ENCODE data around the gene CNTNAP5. TPM values are rescaled to one million over a fixed set of nuclear protein-coding genes. Genes with fewer than 3 reads are reported as not detected.

The CNTNAP5 gene
- total and polyA plus RNA-seq, 2 of the 13 experiments (the other 11 are each of a cell fraction or from before 2014, with no cell fraction given), result not detected

DNA sequence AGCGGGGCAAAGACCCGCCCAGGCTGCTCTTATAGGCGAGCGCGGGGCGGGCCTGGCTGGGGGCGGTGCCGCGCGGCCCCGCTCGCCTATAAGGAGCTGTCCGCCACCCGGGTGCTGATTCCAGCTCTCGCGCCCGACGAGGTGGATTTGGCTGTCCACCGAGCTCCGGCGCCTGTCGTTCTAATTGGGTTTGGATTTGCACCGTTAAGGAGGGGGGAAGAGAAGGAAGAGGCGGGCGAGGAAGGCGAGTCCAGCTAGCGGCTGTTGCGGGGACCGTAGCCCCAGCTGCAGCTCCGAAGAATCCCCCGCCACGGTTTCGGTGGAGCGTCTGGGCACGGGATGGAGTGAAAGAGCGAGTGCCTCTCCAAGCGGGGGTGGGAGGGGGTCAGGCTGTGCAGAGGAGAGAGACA, at the start of gene CNTNAP5 (continued):
- TF ChIP-seq, protein P1, sequence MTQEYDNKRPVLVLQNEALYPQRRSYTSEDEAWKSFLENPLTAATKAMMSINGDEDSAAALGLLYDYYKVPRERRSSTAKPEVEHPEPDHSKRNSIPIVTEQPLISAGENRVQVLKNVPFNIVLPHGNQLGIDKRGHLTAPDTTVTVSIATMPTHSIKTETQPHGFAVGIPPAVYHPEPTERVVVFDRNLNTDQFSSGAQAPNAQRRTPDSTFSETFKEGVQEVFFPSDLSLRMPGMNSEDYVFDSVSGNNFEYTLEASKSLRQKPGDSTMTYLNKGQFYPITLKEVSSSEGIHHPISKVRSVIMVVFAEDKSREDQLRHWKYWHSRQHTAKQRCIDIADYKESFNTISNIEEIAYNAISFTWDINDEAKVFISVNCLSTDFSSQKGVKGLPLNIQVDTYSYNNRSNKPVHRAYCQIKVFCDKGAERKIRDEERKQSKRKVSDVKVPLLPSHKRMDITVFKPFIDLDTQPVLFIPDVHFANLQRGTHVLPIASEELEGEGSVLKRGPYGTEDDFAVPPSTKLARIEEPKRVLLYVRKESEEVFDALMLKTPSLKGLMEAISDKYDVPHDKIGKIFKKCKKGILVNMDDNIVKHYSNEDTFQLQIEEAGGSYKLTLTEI (CRISPR knock-in tag; conservative IDR thresholded peaks at IDR 0.05), result no peak
- TF ChIP-seq ISL2 (CRISPR knock-in tag; IDR thresholded peaks at IDR 0.05) (no peak), ZNF138 (CRISPR knock-in tag; IDR thresholded peaks at IDR 0.05; ENCODE audit: low read depth) (no peak), KDM5A (IDR thresholded peaks at IDR 0.05; ENCODE audit: borderline replicate concordance, low read length) (no peak), TBX3 (IDR thresholded peaks at IDR 0.05; ENCODE audit: borderline replicate concordance) (no peak), KLF9 (CRISPR knock-in tag; IDR thresholded peaks at IDR 0.05; ENCODE audit: low read depth) (no peak), ETV6 (CRISPR knock-in tag; conservative IDR thresholded peaks at IDR 0.05) (peak; percentile 70; the same call in 1 of the 2 replicates), ONECUT2 (CRISPR knock-in tag; IDR thresholded peaks at IDR 0.05) (no peak), ZNF383 (CRISPR knock-in tag; IDR thresholded peaks at IDR 0.05; ENCODE audit: borderline replicate concordance) (no peak), ZNF546 (CRISPR knock-in tag; conservative IDR thresholded peaks at IDR 0.05) (no peak), ZNF703 (CRISPR knock-in tag; IDR thresholded peaks at IDR 0.05; ENCODE audit: borderline replicate concordance) (no peak), MIER2 (CRISPR knock-in tag; IDR thresholded peaks at IDR 0.05) (peak; percentile 96), ZNF747 (CRISPR knock-in tag; IDR thresholded peaks at IDR 0.05; ENCODE audit: borderline replicate concordance) (no peak), ZNF335 (CRISPR knock-in tag; IDR thresholded peaks at IDR 0.05) (no peak), CHD2 (IDR thresholded peaks at IDR 0.05; ENCODE audit: low read depth, low read length) (no peak)
- TF ChIP-seq, protein P2, sequence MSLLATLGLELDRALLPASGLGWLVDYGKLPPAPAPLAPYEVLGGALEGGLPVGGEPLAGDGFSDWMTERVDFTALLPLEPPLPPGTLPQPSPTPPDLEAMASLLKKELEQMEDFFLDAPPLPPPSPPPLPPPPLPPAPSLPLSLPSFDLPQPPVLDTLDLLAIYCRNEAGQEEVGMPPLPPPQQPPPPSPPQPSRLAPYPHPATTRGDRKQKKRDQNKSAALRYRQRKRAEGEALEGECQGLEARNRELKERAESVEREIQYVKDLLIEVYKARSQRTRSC (CRISPR knock-in tag; IDR thresholded peaks at IDR 0.05; ENCODE audit: low read depth), result no peak
- TF ChIP-seq, protein P3, sequence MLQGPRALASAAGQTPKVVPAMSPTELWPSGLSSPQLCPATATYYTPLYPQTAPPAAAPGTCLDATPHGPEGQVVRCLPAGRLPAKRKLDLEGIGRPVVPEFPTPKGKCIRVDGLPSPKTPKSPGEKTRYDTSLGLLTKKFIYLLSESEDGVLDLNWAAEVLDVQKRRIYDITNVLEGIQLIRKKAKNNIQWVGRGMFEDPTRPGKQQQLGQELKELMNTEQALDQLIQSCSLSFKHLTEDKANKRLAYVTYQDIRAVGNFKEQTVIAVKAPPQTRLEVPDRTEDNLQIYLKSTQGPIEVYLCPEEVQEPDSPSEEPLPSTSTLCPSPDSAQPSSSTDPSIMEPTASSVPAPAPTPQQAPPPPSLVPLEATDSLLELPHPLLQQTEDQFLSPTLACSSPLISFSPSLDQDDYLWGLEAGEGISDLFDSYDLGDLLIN (CRISPR knock-in tag; IDR thresholded peaks at IDR 0.05; ENCODE audit: borderline replicate concordance), result no peak
- TF ChIP-seq, protein P4, sequence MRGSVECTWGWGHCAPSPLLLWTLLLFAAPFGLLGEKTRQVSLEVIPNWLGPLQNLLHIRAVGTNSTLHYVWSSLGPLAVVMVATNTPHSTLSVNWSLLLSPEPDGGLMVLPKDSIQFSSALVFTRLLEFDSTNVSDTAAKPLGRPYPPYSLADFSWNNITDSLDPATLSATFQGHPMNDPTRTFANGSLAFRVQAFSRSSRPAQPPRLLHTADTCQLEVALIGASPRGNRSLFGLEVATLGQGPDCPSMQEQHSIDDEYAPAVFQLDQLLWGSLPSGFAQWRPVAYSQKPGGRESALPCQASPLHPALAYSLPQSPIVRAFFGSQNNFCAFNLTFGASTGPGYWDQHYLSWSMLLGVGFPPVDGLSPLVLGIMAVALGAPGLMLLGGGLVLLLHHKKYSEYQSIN (CRISPR knock-in tag; IDR thresholded peaks at IDR 0.05; ENCODE audit: borderline replicate concordance), result no peak
- TF ChIP-seq, protein P5, sequence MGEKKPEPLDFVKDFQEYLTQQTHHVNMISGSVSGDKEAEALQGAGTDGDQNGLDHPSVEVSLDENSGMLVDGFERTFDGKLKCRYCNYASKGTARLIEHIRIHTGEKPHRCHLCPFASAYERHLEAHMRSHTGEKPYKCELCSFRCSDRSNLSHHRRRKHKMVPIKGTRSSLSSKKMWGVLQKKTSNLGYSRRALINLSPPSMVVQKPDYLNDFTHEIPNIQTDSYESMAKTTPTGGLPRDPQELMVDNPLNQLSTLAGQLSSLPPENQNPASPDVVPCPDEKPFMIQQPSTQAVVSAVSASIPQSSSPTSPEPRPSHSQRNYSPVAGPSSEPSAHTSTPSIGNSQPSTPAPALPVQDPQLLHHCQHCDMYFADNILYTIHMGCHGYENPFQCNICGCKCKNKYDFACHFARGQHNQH (CRISPR knock-in tag; IDR thresholded peaks at IDR 0.05), result peak; percentile 27; the same call in 1 of the 2 replicates
- TF ChIP-seq, protein P6, sequence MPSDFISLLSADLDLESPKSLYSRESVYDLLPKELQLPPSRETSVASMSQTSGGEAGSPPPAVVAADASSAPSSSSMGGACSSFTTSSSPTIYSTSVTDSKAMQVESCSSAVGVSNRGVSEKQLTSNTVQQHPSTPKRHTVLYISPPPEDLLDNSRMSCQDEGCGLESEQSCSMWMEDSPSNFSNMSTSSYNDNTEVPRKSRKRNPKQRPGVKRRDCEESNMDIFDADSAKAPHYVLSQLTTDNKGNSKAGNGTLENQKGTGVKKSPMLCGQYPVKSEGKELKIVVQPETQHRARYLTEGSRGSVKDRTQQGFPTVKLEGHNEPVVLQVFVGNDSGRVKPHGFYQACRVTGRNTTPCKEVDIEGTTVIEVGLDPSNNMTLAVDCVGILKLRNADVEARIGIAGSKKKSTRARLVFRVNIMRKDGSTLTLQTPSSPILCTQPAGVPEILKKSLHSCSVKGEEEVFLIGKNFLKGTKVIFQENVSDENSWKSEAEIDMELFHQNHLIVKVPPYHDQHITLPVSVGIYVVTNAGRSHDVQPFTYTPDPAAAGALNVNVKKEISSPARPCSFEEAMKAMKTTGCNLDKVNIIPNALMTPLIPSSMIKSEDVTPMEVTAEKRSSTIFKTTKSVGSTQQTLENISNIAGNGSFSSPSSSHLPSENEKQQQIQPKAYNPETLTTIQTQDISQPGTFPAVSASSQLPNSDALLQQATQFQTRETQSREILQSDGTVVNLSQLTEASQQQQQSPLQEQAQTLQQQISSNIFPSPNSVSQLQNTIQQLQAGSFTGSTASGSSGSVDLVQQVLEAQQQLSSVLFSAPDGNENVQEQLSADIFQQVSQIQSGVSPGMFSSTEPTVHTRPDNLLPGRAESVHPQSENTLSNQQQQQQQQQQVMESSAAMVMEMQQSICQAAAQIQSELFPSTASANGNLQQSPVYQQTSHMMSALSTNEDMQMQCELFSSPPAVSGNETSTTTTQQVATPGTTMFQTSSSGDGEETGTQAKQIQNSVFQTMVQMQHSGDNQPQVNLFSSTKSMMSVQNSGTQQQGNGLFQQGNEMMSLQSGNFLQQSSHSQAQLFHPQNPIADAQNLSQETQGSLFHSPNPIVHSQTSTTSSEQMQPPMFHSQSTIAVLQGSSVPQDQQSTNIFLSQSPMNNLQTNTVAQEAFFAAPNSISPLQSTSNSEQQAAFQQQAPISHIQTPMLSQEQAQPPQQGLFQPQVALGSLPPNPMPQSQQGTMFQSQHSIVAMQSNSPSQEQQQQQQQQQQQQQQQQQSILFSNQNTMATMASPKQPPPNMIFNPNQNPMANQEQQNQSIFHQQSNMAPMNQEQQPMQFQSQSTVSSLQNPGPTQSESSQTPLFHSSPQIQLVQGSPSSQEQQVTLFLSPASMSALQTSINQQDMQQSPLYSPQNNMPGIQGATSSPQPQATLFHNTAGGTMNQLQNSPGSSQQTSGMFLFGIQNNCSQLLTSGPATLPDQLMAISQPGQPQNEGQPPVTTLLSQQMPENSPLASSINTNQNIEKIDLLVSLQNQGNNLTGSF (CRISPR knock-in tag; IDR thresholded peaks at IDR 0.05), result no peak
